K562 (cell line): Measurements from ENCODE around the gene ZNF346. TPM values are rescaled to one million over a fixed set of nuclear protein-coding genes. Genes with fewer than 3 reads are reported as not detected.

ENCODE experiments used
- ATAC-seq: fragments of 200-7000 bp; cut with Tn5 transposase; 3 replicates; pipeline ENCODE4 v1.9.1; 2020; ENCODE audit warnings: moderate library complexity
- BruUV-seq: library from RNA; stranded (reverse); fragments of 400-500 nt; replicated peaks from 2 replicates; lab custom pipeline; 2021; lab: Mats Ljungman, UMichigan
- CTCF ChIA-PET: fragments of 300-600 bp; formaldehyde crosslinking; extraction: SDS; loops from one replicate; lab custom pipeline; 2021; ENCODE audit warnings: low intra/inter-chr PET ratio; lab: Yijun Ruan, JAX
- POLR2A ChIA-PET: fragments of 300-600, 350-650 bp; sonication (Branson Sonifier 250); formaldehyde crosslinking; extraction: SDS; loops from one replicate; lab custom pipeline; 2021; ENCODE audit warnings: antibody characterized with exemption, inconsistent platforms; lab: Yijun Ruan, JAX
- DNase-seq, 4 experiments: peaks; one replicate each; pipeline versions ENCODE4 v3.0.0 to v3.0.0-alpha.2; 2011 to 2018; ENCODE audit warnings: low spot score in 3 of 4, mixed read lengths in 3 of 4; ENCODE audit errors: extremely low read depth in 1 of 4
- FAIRE-seq: peaks from 2 replicates; lab custom pipeline; 2011; peaks lifted over from hg19 to GRCh38; lab: Jason Lieb, UNC
- H2AFZ ChIP-seq: 2 replicates; pipeline ENCODE4 v1.6.0; 2011; ENCODE audit warnings: low read depth, low read length, control low read depth, inconsistent platforms
- H3K27ac ChIP-seq: fragments of 200-600 bp; 3 replicates; pipeline ENCODE4 v1.8.0; 2011; ENCODE audit warnings: low read depth, mild to moderate bottlenecking, control low read depth, inconsistent platforms, low read length, moderate library complexity, mixed read lengths; ENCODE audit errors: extremely low read depth
- H3K27me3 ChIP-seq, 2 experiments: fragments of 300-600 bp in 1 of 2; 2 replicates in 1 of 2; 3 replicates in 1 of 2; pipeline versions ENCODE4 v1.6.0 to v1.8.0; 2011; ENCODE audit warnings: inconsistent platforms in 2 of 2, low read length in 2 of 2, mild to moderate bottlenecking in 1 of 2, mixed read lengths in 1 of 2, moderate library complexity in 1 of 2; ENCODE audit not compliant: control insufficient read depth in 2 of 2, insufficient read depth in 2 of 2
- H3K36me3 ChIP-seq: fragments of 300-600 bp; 3 replicates; pipeline ENCODE4 v1.8.0; 2011; ENCODE audit warnings: mild to moderate bottlenecking, low read length, inconsistent platforms; ENCODE audit not compliant: control insufficient read depth, insufficient read depth
- H3K4me1 ChIP-seq, 2 experiments: fragments of 200-600 bp in 1 of 2; replicated peaks in 1 of 2; 2 replicates in 1 of 2; 3 replicates in 1 of 2; pipeline versions ENCODE4 v1.5.1 to v1.8.0; 2011; ENCODE audit warnings: inconsistent platforms in 2 of 2, low read length in 2 of 2, mild to moderate bottlenecking in 1 of 2, mixed read lengths in 1 of 2, moderate library complexity in 1 of 2; ENCODE audit not compliant: control insufficient read depth in 2 of 2, insufficient read depth in 2 of 2
- H3K4me2 ChIP-seq: 2 replicates; pipeline ENCODE4 v1.6.1; 2011; ENCODE audit warnings: low read length, control low read depth, inconsistent platforms, mixed read lengths; ENCODE audit not compliant: insufficient read depth
- H3K4me3 ChIP-seq: fragments of 200-600 bp; sonication (generic), shearing (Covaris generic); 2 replicates; pipeline ENCODE4 v1.5.1; 2016; ENCODE audit warnings: control low read depth, inconsistent platforms
- H3K79me2 ChIP-seq: fragments of 200-600 bp; 3 replicates; pipeline ENCODE4 v1.8.0; 2011; ENCODE audit warnings: low read length, inconsistent platforms; ENCODE audit not compliant: control insufficient read depth, insufficient read depth
- H3K9ac ChIP-seq, 2 experiments: 2 replicates each; pipeline versions ENCODE4 v1.6.0 to v1.6.1; 2011; ENCODE audit warnings: low read depth in 2 of 2, low read length in 2 of 2, control low read depth in 1 of 2, inconsistent platforms in 1 of 2, mild to moderate bottlenecking in 1 of 2, mixed read lengths in 1 of 2; ENCODE audit not compliant: insufficient read depth in 1 of 2
- H3K9me1 ChIP-seq: one replicate; pipeline ENCODE4 v1.6.0; 2011; ENCODE audit warnings: inconsistent platforms, mild to moderate bottlenecking, low read length, moderate library complexity; ENCODE audit not compliant: control insufficient read depth, insufficient read depth
- H3K9me3 ChIP-seq: replicated peaks from 2 replicates; pipeline ENCODE4 v1.5.1; 2011; ENCODE audit warnings: low read depth, low read length, inconsistent platforms; ENCODE audit not compliant: control insufficient read depth, insufficient read depth
- H4K20me1 ChIP-seq: replicated peaks from 2 replicates; pipeline ENCODE4 v1.6.1; 2011; ENCODE audit warnings: low read length, inconsistent platforms, mixed read lengths; ENCODE audit not compliant: control insufficient read depth, insufficient read depth
- POLR2G ChIP-seq: fragments of 200-400 bp; formaldehyde crosslinking; IDR thresholded peaks from 2 replicates; pipeline ENCODE4 v1.6.1; 2017; ENCODE audit warnings: low read depth, mild to moderate bottlenecking, antibody characterized with exemption, low read length, moderate library complexity
- TAL1 ChIP-seq: fragments of 450-650 bp; IDR thresholded peaks from 2 replicates; pipeline ENCODE4 v1.6.1; 2016; ENCODE audit warnings: mild to moderate bottlenecking
- TCF15 ChIP-seq: fragments of 250-450 bp; sonication (Bioruptor Pico); IDR thresholded peaks from 2 replicates; pipeline ENCODE4 v1.8.0; 2022; ENCODE audit warnings: moderate library complexity, mild to moderate bottlenecking, inconsistent platforms
- ZBTB33 ChIP-seq: sonication (generic); formaldehyde crosslinking; IDR thresholded peaks from 2 replicates; pipeline ENCODE4 v1.8.1; 2023; ENCODE audit warnings: mild to moderate bottlenecking, missing genetic modification reagents
- ZNF239 ChIP-seq: fragments of 250-450 bp; sonication (Bioruptor Pico); IDR thresholded peaks from 2 replicates; pipeline ENCODE4 v1.4.0; 2020; ENCODE audit warnings: mild to moderate bottlenecking
- ZNF263 ChIP-seq: sonication (generic); formaldehyde crosslinking; IDR thresholded peaks from 2 replicates; pipeline ENCODE4 v1.8.0; 2022; ENCODE audit warnings: mild to moderate bottlenecking, missing genetic modification reagents, borderline replicate concordance
- WGBS: fragments of 100-300 bp; shearing (Covaris generic); methylation state at CpG from one replicate; pipeline ENCODE4 v1.1.6; 2016; ENCODE audit warnings: low coverage, mixed read lengths; ENCODE audit not compliant: insufficient coverage; ENCODE audit errors: missing lambda C conversion rate; 5-methylcytosine and 5-hydroxymethylcytosine counted together
- in situ Hi-C: fragments of 300-500 bp; cut with MboI; formaldehyde crosslinking; loops from 4 replicates; pipeline ENCODE4 v1.15.0; 2018; ENCODE audit warnings: inconsistent platforms, mixed read lengths
- intact Hi-C: fragments of 100-400 bp; cut with micrococcal nuclease; formaldehyde crosslinking; loops from 2 replicates; pipeline ENCODE4 v1.14.2; 2022
- polyA plus RNA-seq, 8 experiments: library from polyadenylated mRNA; depleted of rRNA in 4 of 8; stranded (reverse) in 5 of 8; unstranded in 3 of 8; fragments of >200 nt; fragmentation: Nextera tagmentation in 2 of 8; fragmentation: Illumina TruSeq in 1 of 8; extraction: Ambion mirVana in 2 of 8; extraction: Trizol in 1 of 8; gene quantifications; 2 replicates each; pipeline versions ENCODE4 v1.2.1 to v1.2.3, GENCODE V29; 2011 to 2014; ENCODE audit warnings: inconsistent platforms in 1 of 8, missing spikeins in 1 of 8
- total RNA-seq, 7 experiments: library from RNA; depleted of rRNA in 6 of 7; stranded (reverse); fragments of >200 nt in 6 of 7; fragmentation: Illumina TruSeq in 2 of 7; extraction: Trizol in 2 of 7; gene quantifications; 2 replicates each; pipeline versions ENCODE4 v1.2.1 to v1.2.3, GENCODE V29; 2011 to 2021; ENCODE audit warnings: low replicate concordance in 1 of 7

ZNF346 gene
- total and polyA plus RNA-seq, 9 of the 15 experiments (the other 6 are each of a cell fraction or from before 2014, with no cell fraction given): 5.0 to 25.1 (median 20.1) TPM

GRCh38 chr5:177097016-177097985 lies 74.8 kb downstream of the ZNF346 start:
- ATAC-seq (no peak), DNase-seq (no peak), FAIRE-seq (no peak)
- Histone ChIP-seq H3K4me1 (peaks cover 0 to 46% of the 10 kb centered on the region in 2 experiments; a peak in 2 of 5 replicates), H2AFZ (no peak overlapping the region), H3K9ac (peak overlapping the region in 1 of 2 experiments; percentile 71; a peak in 2 of 4 replicates), H3K9me1 (no peaks in the 10 kb centered on the region), H3K27ac (no peak overlapping the region), H4K20me1 (no peaks in the 10 kb centered on the region), H3K9me3 (no peaks in the 10 kb centered on the region), H3K79me2 (no peaks in the 10 kb centered on the region)
- WGBS: 76% methylated on average over 20 of the region's 30 CpGs
- intact Hi-C loops (loop anchor here (5.0 kb wide), 1 partner anchor 280 kb away; no protein-coding TSS in a partner anchor), in situ Hi-C loops (no loop called here)
- BruUV-seq: no TSS peak
- no peak for TF ChIP-seq TAL1
- TF ChIP-seq ZBTB33 (CRISPR knock-in tag): peak; percentile 82
- TF ChIP-seq POLR2G: 0 out of 2 replicates have a peak, but pooled peaks have one; percentile 22
- no peak for TF ChIP-seq ZNF239 (CRISPR knock-in tag)
- TF ChIP-seq ZNF263 (CRISPR knock-in tag): peak; percentile 96
- TF ChIP-seq TCF15: no peak
- TF ChIP-seq, all 486 proteins: peak for 3
- Histone ChIP-seq H3K4me2 (no peak overlapping the region), H3K36me3 (0 out of 3 replicates have a peak, but pooled peaks cover 5% of the 10 kb centered on the region), H3K27me3 (0 out of 5 replicates have a peak, but pooled peaks cover 0 to 3% of the 10 kb centered on the region in 2 experiments), H3K4me3 (no peak overlapping the region)
- ChIA-PET POLR2A (interaction anchor here (1.1 to 1.4 kb wide), 4 partner anchors 8 to 421 kb away, joined by 3 to 6 read pairs (median 4); no protein-coding TSS in a partner anchor), CTCF (no interaction called here)
